GM19468 (cell line): Measurements from ENCODE around the gene ASXL1.

Experiments
- ATAC-seq: cut with Tn5 transposase; IDR thresholded peaks from one replicate; pipeline ENCODE4 v1.9.1; 2021; ENCODE audit warnings: mild to moderate bottlenecking, moderate library complexity, moderate number of reproducible peaks; ENCODE audit not compliant: unreplicated experiment; ENCODE audit errors: extremely low read depth

Gene ASXL1

GRCh38 chr20:32436968-32437367 lies 78.8 kb downstream of the ASXL1 start:
- ATAC-seq: no peak

GRCh38 chr20:32437391-32438074 lies 79.4 kb downstream of the ASXL1 start:
- ATAC-seq: no peak

- ATAC-seq: no peak
Measured at GRCh38 chr20:32438331-32438858, 80.3 kb downstream of the ASXL1 start.

GRCh38 chr20:32439132-32439829 lies 81.2 kb downstream of the ASXL1 start:
- no peak for ATAC-seq

- no peak for ATAC-seq
Measured at GRCh38 chr20:32440069-32440757, 82.1 kb downstream of the ASXL1 start.

- ATAC-seq: no peak
Measured at GRCh38 chr20:32440758-32441078, 82.6 kb downstream of the ASXL1 start.

GRCh38 chr20:32441638-32442037 lies 83.5 kb downstream of the ASXL1 start:
- ATAC-seq: no peak

GRCh38 chr20:32442630-32443373 lies 84.7 kb downstream of the ASXL1 start:
- ATAC-seq: no peak

GRCh38 chr20:32443386-32443974 lies 85.3 kb downstream of the ASXL1 start:
- ATAC-seq: no peak

GRCh38 chr20:32444474-32445220 lies 86.5 kb downstream of the ASXL1 start:
- ATAC-seq: no peak

GRCh38 chr20:32445539-32446273 lies 87.6 kb downstream of the ASXL1 start:
- ATAC-seq: no peak

- ATAC-seq: no peak
Measured at GRCh38 chr20:32446301-32447100, 88.4 kb downstream of the ASXL1 start.

GRCh38 chr20:32447136-32448027 lies 89.3 kb downstream of the ASXL1 start:
- ATAC-seq: no peak

- no peak for ATAC-seq
Measured at GRCh38 chr20:32448306-32449056, 90.3 kb downstream of the ASXL1 start.

GRCh38 chr20:32449057-32449889 lies 91.1 kb downstream of the ASXL1 start:
- ATAC-seq: no peak
